GM12801 (cell line): Measurements from ENCODE around the gene CFAP91.

Experiments
- TF ChIP-seq, protein P1 (sequence below): IDR thresholded peaks from one replicate; pipeline ENCODE4 v1.5.1; 2011; ENCODE audit warnings: control low read depth; ENCODE audit not compliant: insufficient read length; ENCODE audit errors: extremely low read depth

CFAP91 gene

GRCh38 chr3:119662604-119663373, 40.0 kb upstream of the CFAP91 start:
- TF ChIP-seq, protein P1, sequence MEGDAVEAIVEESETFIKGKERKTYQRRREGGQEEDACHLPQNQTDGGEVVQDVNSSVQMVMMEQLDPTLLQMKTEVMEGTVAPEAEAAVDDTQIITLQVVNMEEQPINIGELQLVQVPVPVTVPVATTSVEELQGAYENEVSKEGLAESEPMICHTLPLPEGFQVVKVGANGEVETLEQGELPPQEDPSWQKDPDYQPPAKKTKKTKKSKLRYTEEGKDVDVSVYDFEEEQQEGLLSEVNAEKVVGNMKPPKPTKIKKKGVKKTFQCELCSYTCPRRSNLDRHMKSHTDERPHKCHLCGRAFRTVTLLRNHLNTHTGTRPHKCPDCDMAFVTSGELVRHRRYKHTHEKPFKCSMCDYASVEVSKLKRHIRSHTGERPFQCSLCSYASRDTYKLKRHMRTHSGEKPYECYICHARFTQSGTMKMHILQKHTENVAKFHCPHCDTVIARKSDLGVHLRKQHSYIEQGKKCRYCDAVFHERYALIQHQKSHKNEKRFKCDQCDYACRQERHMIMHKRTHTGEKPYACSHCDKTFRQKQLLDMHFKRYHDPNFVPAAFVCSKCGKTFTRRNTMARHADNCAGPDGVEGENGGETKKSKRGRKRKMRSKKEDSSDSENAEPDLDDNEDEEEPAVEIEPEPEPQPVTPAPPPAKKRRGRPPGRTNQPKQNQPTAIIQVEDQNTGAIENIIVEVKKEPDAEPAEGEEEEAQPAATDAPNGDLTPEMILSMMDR, result no peak

DNA sequence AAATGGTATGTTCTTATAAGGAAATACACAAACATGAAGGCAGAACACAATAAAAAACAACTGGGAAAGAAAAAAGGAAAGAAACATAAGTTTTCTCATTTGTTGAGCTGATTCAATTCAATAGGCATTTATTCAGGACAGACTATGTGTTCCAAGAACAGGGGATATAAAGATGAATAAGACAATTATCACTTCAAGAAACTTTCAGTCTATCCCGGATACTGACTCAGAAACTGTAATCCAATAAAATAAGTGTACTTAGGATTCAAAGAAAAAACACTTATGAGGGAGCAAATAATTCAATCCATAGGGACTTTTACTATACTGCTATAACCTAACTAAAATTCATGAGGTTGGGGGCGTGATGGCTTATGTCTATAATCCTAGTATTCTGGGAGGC, 38.9 kb upstream of the CFAP91 start:
- TF ChIP-seq, protein P1, result no peak

DNA sequence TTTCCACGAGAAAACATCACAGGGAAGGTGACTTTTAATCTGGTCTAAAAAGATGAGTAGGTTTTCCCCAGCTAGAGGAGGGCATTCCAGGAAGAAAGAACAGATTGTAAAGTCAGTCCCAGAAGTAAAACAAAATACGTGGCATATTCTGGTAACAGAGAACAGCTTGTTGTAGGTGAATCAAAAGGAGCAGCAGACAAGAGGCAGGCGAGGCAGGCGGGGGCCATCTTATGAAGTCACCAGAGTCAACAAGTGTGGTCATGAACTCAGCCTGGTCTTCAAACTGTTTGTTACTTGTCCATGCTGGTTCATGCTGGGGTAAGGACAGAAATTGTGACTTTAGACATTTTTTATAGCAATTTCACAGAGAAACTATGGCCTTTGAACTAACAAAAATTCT, 38.5 kb upstream of the CFAP91 start:
- TF ChIP-seq, protein P1, result no peak

DNA sequence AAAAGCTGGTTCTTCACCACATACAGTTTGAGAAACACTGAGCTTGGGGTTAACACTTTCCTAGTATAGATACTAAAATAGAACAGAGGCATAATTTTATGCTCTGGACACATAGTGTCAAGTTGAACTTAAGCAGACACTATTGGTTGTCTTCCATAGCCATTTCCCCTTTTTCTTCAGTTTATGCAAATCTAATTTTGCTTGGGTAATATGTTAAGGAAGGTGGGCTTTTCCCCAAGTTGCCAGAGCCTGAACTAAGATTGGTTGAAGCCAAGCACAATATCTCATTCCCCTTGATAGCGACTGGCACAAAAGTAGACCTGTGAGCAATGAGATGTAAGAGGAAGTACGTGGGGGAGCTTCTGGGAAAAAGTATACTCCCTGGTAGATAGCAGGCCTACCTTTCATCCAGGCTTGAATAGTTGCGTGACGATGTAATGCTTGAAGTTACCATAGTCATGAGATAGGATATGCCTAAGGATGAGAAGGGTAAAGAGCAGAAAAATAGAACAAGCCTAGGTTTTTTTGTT, 37.9 kb upstream of the CFAP91 start:
- TF ChIP-seq, protein P1, result no peak

GRCh38 chr3:119665954-119666559, 36.8 kb upstream of the CFAP91 start:
- TF ChIP-seq, protein P1, result no peak

DNA sequence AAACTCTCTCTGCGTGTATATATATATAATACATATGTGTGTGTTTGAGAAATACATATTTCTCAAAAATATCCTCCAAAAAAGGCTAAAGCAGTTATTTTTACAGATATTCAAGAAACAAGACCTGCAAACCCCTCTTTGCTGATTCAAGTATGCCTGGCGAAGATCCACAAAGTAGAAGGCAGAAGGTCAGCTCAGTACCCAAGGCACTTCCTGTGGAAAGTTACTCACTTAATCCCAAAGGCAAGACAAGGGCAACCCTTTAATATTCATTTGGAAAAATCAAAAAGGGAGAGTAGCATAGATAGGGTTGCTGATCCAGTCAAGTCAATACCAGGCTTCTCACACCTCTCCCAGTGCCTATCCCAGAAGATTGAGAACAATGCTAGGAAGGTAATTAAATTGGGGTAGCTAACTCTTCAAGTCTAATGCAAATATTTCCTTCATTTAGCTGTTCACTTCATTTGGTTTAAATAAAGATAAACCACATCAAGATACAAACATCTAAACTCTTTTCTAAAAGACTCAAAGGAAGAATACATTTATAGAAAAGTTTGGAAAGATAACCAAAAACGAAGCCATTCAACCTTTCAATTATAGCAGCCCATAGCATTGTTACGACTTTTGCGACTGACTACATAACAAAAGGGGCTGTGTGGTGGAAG, 32.8 kb upstream of the CFAP91 start:
- TF ChIP-seq, protein P1, result no peak

DNA sequence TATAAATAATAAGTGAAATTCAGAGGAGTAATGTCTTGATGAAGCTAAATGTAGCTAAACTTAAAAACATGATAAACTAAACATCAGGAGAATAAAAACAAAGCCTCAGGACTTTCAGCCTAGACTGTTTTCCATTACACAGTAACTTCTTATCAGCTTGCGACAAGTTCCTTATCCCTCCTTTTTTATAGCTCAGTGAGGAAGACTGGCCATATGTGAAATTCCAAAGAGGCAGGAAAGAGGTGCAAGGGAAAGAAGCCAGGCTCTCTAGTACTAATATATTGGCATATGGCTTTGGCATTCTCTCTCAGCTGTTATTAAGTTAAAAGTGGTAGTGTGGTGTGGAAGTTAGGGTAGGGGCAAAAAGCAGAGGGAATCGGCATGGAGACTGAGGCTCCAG, 30.0 kb upstream of the CFAP91 start:
- TF ChIP-seq, protein P1, result no peak
